D721Med (cell line): ENCODE measurements around the gene GPR146.

Experiments
- DNase-seq: peaks from one replicate; pipeline ENCODE4 v3.0.0; 2011; ENCODE audit warnings: low spot score; ENCODE audit not compliant: insufficient read length
- FAIRE-seq: peaks from 2 replicates; lab custom pipeline; 2011; peaks lifted over from hg19 to GRCh38; lab: Jason Lieb, UNC
- TF ChIP-seq, protein P1 (sequence below): IDR thresholded peaks from 2 replicates; pipeline ENCODE4 v1.5.1; 2012; ENCODE audit warnings: mild to moderate bottlenecking, control low read depth; ENCODE audit not compliant: insufficient read depth; ENCODE audit errors: missing control alignments

Gene GPR146

DNA sequence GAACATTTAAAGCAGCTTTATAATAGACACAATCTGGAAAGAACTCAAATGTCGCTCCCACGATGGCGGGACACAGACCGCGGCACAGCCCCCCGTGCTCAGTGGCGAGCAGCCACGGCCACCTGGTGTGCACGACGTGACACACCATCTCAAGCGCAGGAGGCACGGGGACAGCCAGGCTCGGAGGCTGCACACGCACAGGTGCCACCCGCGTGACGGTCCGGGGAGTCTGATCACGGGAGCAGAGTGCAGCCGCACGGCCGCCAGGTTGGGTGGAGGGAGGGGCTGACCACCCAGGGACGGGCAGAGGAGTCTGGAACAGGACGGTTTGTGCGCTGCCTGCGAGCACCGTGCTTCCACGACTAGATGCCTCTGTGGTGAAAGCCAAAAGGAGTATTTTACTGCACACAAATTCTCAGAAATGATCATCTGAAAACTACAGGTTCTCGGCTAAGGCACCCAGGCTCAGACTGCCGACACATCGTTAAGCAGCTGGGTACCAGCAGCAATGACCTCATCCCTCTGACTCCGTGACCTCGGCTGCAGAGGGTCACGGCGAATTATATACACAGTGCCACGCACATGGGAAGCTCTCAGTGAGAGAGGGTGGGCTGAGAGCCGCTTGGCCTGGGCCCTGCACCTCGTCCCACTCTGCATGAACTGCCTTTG is 36.0 kb downstream of the GPR146 start:
- TF ChIP-seq, protein P1, sequence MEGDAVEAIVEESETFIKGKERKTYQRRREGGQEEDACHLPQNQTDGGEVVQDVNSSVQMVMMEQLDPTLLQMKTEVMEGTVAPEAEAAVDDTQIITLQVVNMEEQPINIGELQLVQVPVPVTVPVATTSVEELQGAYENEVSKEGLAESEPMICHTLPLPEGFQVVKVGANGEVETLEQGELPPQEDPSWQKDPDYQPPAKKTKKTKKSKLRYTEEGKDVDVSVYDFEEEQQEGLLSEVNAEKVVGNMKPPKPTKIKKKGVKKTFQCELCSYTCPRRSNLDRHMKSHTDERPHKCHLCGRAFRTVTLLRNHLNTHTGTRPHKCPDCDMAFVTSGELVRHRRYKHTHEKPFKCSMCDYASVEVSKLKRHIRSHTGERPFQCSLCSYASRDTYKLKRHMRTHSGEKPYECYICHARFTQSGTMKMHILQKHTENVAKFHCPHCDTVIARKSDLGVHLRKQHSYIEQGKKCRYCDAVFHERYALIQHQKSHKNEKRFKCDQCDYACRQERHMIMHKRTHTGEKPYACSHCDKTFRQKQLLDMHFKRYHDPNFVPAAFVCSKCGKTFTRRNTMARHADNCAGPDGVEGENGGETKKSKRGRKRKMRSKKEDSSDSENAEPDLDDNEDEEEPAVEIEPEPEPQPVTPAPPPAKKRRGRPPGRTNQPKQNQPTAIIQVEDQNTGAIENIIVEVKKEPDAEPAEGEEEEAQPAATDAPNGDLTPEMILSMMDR = no peak
- FAIRE-seq (no peak), DNase-seq (no peak)

DNA sequence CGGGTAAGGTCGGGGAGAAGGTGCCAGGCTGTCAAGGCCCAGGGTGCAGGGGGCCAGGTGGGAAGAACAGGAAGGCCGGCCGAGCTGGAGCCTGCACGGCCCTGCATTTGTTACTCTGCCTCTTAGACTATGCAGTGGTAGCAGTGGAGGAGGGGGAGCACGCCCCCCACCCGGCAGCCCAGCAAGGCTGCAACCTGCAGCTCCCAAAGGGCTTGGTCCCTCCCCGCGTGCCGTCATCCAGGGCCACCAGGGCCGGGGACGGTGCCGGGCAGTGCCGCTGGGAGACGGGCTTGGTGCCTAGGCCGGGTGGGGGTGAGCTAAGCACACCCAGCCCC is 36.5 kb downstream of the GPR146 start:
- no peak for DNase-seq
- TF ChIP-seq, protein P1 = no peak
- no peak for FAIRE-seq

DNA sequence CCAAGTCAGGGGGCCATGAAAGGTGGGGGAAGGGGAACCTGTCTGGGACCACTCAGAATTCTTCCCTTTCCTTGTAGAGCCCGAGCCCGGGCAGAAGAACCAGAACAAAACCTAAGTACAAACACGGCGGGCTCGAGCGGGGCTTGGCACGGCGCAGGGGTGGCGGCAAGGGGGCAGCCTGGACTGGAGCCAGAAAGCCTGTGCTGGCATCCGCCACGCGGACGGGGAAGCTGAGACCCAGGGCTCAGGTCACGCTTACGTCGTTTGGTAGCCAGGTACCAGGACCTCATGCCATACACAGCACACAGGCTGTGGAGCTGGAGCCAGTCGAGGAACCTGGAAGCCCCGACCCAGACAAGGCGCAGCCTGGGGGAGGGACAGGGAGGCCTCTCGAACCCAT is 37.0 kb downstream of the GPR146 start:
- DNase-seq (no peak), FAIRE-seq (no peak)
- TF ChIP-seq, protein P1 = no peak

DNA sequence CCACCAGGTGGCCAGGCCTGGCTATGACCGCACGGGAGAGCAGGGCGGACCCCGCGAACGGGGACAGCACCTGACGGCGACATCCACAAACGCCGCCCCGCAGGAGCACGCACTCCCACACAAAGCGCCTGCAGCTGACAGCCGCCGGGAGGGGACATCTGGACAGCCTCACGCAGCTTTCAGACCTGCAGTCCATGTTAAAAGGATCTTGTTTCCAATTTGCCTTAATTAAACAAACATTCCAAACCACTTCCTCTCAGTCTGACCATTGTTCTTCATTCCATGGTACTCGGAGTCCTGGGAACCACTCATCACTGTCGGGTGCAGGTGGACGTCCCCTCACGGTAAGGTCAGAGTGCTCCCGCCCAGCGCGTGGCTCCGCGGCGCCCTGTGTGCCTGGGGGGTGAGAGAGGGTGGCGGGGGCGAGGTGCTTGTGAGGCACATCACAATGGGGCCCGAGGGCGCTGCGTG is 37.6 kb downstream of the GPR146 start:
- TF ChIP-seq, protein P1 = no peak
- DNase-seq (no peak), FAIRE-seq (no peak)

DNA sequence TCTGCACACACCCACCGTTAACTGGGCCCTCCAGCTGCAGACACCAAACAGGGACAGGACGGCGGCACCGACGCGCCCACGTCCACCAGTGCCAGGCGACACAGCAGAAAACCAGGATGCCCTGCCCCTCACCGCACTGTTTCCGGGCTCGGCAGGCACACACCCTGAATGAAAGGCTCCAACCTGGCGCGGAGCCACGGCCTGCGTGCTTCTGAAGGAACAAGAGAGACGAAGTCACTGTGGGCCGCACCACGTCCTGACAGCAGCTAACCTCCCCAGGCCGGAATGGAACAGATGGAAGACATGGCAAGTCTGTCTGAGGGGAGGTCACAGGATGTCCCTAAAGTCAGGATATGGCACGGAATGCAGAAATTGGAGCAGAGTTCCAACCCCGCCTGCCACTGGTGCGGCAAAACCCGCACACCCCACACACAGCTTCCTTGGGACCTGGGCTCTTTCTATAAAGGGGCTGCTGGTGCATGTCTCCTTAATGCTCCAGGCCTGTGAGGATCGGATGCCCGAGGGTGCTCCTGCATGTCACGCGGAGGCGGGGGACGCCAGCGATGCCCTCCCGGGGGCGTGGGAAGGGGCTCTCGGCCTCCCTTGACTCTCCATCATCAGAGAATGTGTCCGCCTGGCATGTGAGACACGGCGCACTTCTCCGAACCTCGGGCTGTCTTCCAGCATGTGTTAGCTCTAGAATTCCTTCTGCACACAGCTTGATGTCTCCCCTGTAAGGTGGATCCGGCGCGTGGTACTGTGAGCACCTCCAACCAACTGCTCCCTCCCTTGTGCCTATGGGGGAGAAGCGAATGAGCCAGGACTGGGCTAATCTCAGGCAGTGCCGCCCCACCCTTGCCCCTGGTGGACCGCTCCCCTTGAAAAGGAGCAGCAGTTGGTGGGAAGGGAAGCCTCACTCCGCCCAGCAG is 39.6 kb downstream of the GPR146 start:
- TF ChIP-seq, protein P1 = no peak
- DNase-seq = no peak
- no peak for FAIRE-seq

DNA sequence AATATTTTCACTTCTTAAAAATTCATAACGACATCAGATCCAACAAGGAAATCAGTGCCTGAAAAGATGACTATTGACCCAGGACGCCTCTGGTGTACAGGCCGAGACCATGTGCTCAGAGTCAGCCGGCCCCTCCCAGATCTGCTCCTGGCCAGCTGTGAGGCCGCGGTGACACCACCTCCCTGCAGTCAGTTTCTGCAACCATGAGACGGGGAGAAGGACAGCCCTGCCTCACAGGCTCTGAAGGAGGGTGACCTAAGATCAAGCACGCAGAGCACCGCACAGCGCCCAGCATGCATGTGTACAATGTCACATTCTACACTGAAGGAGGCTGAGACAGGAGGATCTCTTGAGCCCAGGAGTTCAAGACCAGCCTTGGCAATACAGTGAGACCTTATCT is 40.9 kb downstream of the GPR146 start:
- TF ChIP-seq, protein P1 = no peak
- DNase-seq = no peak
- no peak for FAIRE-seq
